ES-I3 (cell line): ENCODE results near the gene ZNF92.
"Not testable (repeated sequence)": the region's sequence is repeated elsewhere in the genome, so short reads cannot be mapped to it uniquely, and the experiment has no call there.

ENCODE experiments used
- H3K36me3 ChIP-seq: 2 replicates; pipeline ENCODE4 v1.6.1; 2013; ENCODE audit warnings: mild to moderate bottlenecking, low read length, control low read depth, moderate library complexity; ENCODE audit not compliant: insufficient read depth
- H3K4me1 ChIP-seq: 2 replicates; pipeline ENCODE4 v1.6.1; 2013; ENCODE audit warnings: mild to moderate bottlenecking, control low read depth, low read length; ENCODE audit not compliant: insufficient read depth
- H3K9ac ChIP-seq: 2 replicates; pipeline ENCODE4 v1.6.1; 2013; ENCODE audit warnings: low read depth, mild to moderate bottlenecking, low read length, moderate library complexity
- H3K9me3 ChIP-seq: 2 replicates; pipeline ENCODE4 v1.6.1; 2013; ENCODE audit warnings: mild to moderate bottlenecking, low read length, moderate library complexity; ENCODE audit not compliant: control insufficient read depth, insufficient read depth

ZNF92 gene

DNA sequence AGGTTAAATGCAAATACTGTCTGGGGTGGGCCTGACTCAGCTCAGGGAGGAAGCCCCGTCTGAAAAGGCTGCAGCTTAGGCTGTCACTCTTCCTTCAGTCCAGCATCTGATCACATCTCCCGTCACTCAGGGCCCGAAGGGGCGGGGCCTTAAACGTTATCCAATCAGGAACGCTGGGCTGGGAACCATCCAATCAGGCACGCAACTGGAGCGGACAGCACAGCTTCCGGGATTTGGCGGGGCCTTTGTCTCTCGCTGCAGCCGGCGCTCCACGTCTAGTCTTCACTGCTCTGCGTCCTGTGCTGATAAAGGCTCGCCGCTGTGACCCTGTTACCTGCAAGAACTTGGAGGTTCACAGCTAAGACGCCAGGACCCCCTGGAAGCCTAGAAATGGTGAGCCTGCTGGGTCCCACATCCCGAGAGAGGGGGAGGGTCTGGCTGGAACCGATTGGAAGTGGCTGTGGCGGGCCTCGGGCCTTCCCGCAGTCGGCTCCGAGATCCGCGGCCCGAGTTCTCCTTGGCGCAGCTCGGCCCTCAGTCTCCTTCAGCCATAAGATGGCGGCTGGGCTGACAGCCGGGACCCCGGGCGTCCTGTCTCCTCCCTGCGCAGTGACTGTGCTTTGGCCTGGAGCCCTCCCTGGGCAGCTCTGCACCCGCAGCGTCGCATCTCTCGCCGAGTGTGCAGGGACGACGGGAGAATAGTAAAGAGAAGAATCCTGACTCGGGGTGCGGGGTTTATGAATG is at the start of gene ZNF92:
Gene ZNF92 (plus strand): TSS at position 248 of the 744 bp plus-strand sequence. CDS start 143 bp downstream, at position 391.
- Histone ChIP-seq H3K4me1 (no peaks in the 10 kb centered on the region), H3K36me3 (0 out of 2 replicates have a peak, but pooled peaks cover 6% of the 10 kb centered on the region), H3K9ac (peak within 1 kb of the TSS; percentile 90), H3K9me3 (no peaks in the 10 kb centered on the region)

DNA sequence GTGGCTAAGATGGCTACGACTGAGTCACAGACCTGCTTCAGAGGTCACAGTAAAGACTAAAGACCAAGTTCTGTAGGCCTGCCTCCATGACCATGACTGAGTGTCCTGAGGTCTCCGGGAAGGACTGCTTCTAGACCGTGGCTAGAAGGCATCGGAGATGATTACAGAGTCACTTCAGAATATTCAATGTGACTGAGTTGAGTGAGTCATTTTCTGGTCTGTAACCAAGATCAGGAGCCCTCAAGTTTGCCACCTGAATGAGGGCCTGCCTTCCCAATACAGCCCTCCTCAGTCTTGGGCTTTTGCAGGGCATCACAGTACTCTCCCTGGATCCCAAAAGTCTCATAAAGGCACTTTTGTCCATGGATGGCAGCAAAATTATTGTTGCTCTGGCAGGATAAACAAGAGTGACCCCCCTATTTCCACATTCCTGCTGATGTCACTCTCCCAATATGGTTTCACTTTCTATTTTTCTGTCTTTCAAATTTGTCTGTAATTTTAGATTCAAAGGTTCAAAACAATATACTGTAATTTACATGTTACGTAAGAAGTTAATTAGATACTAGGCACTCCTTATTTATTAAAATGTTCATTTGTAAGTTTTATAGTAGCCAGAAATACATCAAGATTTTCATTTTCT is 47.7 kb upstream of the ZNF92 start:
- Histone ChIP-seq H3K4me1 (no peaks in the 10 kb centered on the region), H3K36me3 (no peaks in the 10 kb centered on the region), H3K9me3 (no peaks in the 10 kb centered on the region), H3K9ac (no peak overlapping the region)

DNA sequence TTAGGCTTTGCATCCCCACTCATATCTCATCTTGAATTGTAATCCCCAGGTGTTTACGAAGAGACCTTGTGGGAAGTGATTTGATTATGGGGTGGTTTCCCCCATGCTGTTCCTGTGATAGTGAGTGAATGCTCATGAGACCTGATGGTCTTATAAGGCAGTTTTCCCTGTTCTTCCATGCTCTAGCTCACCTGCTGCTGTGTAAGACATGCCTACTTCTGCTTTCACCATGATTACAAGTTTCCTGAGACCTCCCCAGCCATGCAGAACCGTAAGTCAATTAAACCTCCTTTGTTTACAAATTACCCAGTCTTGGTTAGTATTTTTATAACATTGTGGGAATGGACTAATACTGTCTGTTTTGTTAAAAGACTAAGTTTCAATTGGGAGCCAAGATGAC is 35.3 kb upstream of the ZNF92 start:
- H3K36me3 ChIP-seq = no peaks in the 10 kb centered on the region
- no peaks in the 10 kb centered on the region for H3K9me3 ChIP-seq
- no peaks in the 10 kb centered on the region for H3K4me1 ChIP-seq
- H3K9ac ChIP-seq = no peak overlapping the region

DNA sequence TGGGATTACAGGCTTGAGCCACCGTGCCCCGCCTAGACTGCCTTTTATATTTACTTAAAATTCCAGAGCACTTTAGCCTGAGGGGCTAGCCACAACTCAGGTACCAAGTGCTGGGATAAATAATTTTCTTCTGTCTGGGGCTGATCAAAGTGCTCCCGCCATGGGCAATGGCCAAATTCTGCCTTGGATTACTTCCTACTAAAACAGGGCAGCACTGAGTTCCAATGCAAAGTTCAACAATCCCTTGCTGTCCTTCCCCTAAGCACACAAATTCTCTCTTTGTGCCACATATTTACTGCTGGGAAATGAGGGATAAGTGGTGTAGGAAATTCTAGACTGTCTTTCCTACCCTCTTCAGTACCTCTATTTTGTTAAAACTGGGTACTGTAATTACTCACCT is 34.4 kb upstream of the ZNF92 start:
- no peak overlapping the region for H3K9ac ChIP-seq
- no peaks in the 10 kb centered on the region for H3K36me3 ChIP-seq
- no peaks in the 10 kb centered on the region for H3K9me3 ChIP-seq
- no peaks in the 10 kb centered on the region for H3K4me1 ChIP-seq

DNA sequence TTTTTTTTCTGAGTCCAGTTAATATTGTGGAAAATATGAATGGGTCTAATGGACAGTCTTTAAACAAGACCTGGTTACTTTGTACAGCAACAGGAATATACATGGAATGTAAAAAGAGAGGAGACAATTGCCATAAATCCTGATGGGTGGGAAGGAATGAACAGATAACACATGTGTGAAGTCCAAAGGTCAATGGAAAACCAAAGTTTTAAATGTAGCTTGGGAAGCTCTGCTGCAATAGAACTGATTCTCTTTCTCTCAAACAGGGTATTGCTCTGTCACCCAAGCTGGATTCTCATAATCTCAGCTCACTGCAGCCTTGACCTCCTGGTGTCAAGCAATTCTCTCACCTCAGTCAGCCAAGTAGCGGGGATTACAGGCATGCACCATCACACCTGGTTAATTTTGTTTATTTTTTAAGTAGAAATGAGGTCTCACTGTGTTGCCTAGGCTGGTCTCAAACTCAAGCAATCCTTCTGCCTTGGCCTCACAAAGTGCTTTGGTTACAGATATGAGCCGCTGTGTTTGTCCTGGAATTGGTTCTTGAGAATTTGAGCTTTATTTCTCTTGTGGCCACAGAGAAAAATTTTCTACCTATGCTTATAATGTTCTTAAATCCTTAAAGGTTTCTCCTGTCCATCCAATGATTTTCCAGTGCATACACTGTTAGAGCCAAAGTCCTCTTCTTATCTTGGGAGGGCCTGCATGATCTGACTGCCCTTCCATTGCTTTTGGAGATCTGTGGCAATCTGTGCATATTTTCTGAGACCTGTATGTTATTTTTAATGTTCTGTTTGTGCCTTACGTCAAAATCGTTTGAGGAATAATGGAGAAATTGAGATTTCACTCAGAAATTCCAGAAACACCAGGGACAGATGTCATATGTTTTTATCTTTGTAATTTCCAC is 30.7 kb upstream of the ZNF92 start:
- H3K36me3 ChIP-seq = no peaks in the 10 kb centered on the region
- no peak overlapping the region for H3K9ac ChIP-seq
- no peaks in the 10 kb centered on the region for H3K4me1 ChIP-seq
- H3K9me3 ChIP-seq = no peaks in the 10 kb centered on the region

DNA sequence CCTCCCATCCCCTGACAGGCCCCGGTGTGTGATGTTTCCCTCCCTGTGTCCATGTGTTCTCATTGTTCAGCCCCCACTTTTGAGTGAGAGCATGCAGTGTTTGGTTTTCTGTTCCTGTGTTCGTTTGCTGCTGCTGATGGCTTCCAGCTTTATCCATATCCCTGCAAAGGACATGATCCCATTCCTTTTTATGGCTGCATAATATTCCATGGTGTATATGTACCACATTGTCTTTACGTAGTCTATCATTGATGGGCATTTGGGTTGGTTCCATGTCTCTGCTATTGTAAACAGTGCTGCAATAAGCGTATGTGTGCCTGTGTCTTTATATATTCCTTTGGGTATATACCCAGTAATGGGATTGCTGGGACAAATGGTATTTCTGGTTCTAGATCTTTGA is 29.1 kb upstream of the ZNF92 start:
- H3K9me3 ChIP-seq, H3K36me3 ChIP-seq, H3K4me1 ChIP-seq, H3K9ac ChIP-seq: not testable (repeated sequence)

DNA sequence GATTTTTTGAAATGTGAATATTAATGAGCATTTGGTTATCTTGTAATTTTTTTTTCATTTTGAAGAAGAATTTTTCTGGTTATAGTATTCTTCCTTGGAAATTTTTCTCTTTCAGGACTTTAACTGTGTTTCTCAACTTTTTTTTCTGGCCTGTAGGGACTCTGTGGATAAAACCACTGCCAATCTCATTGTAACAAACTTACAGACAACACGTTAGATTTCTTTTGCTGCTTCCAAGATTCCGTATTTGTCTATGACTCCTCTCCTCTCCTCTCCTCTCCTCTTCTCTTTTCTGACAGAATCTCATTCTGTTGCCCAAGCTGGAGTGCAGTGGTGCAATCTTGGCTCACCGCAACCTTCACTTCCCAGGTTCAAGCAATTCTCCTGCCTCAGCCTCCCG is 19.4 kb upstream of the ZNF92 start:
- H3K9me3 ChIP-seq = no peaks in the 10 kb centered on the region
- no peak overlapping the region for H3K9ac ChIP-seq
- H3K4me1 ChIP-seq = no peaks in the 10 kb centered on the region
- H3K36me3 ChIP-seq = no peaks in the 10 kb centered on the region

DNA sequence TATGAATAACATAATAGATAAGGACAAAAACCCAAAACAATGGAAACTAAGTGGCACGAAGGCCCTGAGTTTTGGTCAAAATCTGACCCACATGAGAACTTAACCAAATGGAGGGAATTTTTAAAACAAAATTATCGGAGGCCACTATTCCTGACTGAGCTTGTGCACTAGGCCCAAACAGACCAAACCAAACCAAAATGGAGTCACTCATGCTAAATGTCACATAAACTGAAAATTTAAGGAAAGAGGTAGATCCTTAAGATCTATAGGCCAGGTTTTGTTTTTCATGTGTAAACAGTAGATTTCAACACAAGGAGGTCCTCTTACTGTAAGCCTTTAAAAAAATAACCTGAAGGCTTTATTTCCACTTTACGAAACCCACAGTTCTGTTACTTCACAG is 3.8 kb upstream of the ZNF92 start:
- no peaks in the 10 kb centered on the region for H3K4me1 ChIP-seq
- no peaks in the 10 kb centered on the region for H3K9me3 ChIP-seq
- no peaks in the 10 kb centered on the region for H3K36me3 ChIP-seq
- no peak overlapping the region for H3K9ac ChIP-seq

DNA sequence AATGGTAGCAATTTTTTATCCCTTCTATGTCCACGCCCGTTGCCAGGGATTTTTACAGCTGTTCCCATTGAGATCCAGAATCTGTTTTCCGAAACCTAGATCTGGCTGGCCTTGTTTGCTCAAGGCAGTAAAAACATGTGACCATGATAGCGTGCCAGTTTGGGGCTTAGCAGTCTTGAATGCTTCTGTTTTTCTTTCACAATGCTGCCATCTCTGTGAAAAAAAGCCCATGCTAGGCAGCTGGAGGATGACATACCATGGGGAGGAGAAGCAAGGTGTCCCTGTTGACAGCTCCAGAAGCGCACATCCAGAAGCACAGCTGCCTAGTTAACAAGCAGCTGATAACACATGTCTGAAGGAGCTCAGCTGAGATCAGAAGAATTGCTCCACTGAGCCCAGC is 2.2 kb upstream of the ZNF92 start:
- Histone ChIP-seq H3K9me3 (no peaks in the 10 kb centered on the region), H3K36me3 (0 out of 2 replicates have a peak, but pooled peaks cover 6% of the 10 kb centered on the region), H3K9ac (no peak overlapping the region), H3K4me1 (no peaks in the 10 kb centered on the region)

DNA sequence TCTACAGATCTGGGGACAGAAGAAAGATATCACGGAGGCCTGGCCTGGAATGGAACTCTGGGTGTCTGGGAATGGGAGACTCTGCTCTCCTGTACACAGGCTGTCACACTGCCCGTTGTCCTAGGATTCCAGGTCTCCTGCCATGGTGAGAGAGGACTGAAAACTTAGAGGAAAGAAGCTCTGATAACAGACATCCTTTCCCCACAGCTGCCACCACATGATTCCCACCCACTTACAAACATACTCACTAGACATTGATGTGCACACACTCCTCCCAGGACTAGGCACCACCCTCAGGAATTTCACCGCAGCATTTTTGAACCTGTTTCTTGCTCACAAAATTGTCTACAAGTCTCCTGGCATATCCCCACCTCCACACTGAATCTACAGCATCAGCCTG is 5.7 kb downstream of the ZNF92 start:
- no peaks in the 10 kb centered on the region for H3K9me3 ChIP-seq
- H3K4me1 ChIP-seq = peaks cover 16% of the 10 kb centered on the region
- 0 out of 2 replicates have a peak, but pooled peaks cover 6% of the 10 kb centered on the region for H3K36me3 ChIP-seq
- no peak overlapping the region for H3K9ac ChIP-seq

DNA sequence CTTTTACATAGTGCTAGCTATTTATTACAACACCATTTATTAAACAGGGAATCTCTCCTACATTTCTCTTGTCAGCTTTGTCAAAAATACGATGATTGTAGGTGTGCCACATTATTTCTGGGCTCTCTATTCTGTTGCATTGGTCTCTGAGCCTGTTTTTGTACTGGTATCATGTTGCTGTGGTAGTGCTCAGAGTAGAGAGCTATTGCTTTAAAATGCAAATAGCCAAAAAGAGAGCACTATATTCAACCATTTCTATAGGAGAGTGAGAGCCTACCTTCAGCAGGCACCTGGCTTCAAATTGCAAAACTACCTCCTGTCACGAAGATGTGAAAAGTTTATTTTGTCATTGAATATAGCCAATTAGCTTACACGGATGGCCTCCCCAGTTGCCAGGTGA is 8.1 kb downstream of the ZNF92 start:
- no peaks in the 10 kb centered on the region for H3K9me3 ChIP-seq
- H3K36me3 ChIP-seq = no peaks in the 10 kb centered on the region; the same call in 1 of the 2 replicates
- peaks cover 16% of the 10 kb centered on the region for H3K4me1 ChIP-seq
- H3K9ac ChIP-seq = no peak overlapping the region

DNA sequence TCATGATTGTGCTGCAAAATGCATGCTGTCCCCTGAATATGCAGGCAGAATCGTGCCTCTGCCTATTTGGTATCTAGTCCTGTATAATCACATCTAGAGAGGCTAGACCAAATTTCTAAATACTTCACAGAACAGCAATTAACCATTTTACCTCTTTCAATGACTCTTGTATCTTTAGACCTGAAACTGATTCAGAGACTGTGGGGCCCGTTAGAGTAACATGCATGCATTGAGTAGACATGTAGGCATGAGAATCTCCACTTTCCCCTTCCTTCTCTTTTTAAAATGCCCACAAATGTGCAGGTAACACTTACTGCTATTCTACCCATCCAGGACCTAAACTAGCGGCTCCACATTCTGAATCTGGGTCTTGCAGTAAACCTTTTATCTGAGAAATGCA is 8.8 kb downstream of the ZNF92 start:
- H3K9ac ChIP-seq = no peak overlapping the region
- no peaks in the 10 kb centered on the region for H3K9me3 ChIP-seq
- no peaks in the 10 kb centered on the region; the same call in 1 of the 2 replicates for H3K36me3 ChIP-seq
- H3K4me1 ChIP-seq = peaks cover 16% of the 10 kb centered on the region

DNA sequence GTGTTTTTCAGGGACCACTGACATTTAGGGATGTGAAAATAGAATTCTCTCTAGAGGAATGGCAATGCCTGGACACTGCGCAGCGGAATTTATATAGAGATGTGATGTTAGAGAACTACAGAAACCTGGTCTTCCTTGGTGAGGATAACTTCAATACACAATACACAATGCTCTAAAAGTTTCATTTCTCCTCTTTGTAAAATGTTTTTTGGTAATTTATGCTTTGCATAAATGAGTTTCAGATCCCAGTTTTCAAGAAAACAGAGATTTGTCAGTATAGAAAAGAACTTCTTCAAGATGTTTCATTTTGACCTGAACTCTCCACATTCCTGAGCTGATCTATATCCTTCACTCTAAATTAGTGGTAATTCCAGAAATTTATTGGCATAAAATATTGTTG is 14.2 kb downstream of the ZNF92 start:
- peaks cover 3% of the 10 kb centered on the region; the same call in 1 of the 2 replicates for H3K36me3 ChIP-seq
- H3K4me1 ChIP-seq = no peaks in the 10 kb centered on the region
- no peaks in the 10 kb centered on the region for H3K9me3 ChIP-seq
- H3K9ac ChIP-seq = no peak overlapping the region

DNA sequence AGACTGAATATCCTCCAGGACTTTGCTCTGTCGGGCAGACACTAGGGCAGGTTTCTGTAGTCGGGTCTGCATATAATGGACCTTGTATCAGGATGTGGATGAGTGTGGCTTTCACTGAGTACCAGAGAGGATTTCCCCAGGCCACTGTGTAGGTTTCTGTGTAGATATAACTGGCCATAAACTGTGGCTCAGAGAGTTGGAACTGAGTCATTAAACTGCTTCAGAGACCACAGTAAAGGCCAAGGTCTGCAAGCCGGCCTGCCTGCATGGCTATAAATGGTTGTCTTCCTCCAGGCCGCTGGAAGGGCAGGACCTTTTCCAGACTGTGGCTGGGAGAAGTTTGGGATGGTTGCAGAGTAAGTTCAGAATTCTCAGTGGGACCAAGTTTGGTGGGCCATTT is 16.9 kb downstream of the ZNF92 start:
- Histone ChIP-seq H3K4me1 (no peaks in the 10 kb centered on the region), H3K36me3 (peaks cover 3% of the 10 kb centered on the region; the same call in 1 of the 2 replicates), H3K9me3 (no peaks in the 10 kb centered on the region), H3K9ac (no peak overlapping the region)
